Neural cell (in vitro differentiated cells): Measurements from ENCODE around the gene DECR2. TPM values are rescaled to one million over a fixed set of nuclear protein-coding genes. Genes with fewer than 3 reads are reported as not detected.

Source experiments
- H2AFZ ChIP-seq: fragments of 200-600, 300-800 bp; sonication (generic), shearing (Covaris generic); 2 replicates; pipeline ENCODE4 v1.6.0; 2014; ENCODE audit warnings: low read depth, mild to moderate bottlenecking, antibody characterized with exemption, low read length, moderate library complexity
- H3F3A ChIP-seq: fragments of 200-600 bp; shearing (Covaris generic); 2 replicates; pipeline ENCODE4 v1.6.1; 2016; ENCODE audit warnings: mild to moderate bottlenecking, moderate library complexity, mixed read lengths, antibody characterized with exemption, low read length; ENCODE audit not compliant: insufficient read depth, poor library complexity, severe bottlenecking
- H3K27ac ChIP-seq: fragments of 200-600, 300-800 bp; sonication (generic), shearing (Covaris generic); 2 replicates; pipeline ENCODE4 v1.5.1; 2014; ENCODE audit warnings: mild to moderate bottlenecking, low read length, moderate library complexity
- H3K27me3 ChIP-seq: fragments of 300-800, 200-600 bp; sonication (generic), shearing (Covaris generic); 2 replicates; pipeline ENCODE4 v1.6.0; 2014; ENCODE audit warnings: mild to moderate bottlenecking, low read depth, low read length, moderate library complexity; ENCODE audit not compliant: insufficient read depth
- H3K36me3 ChIP-seq: fragments of 300-800, 200-600 bp; sonication (generic), shearing (Covaris generic); 2 replicates; pipeline ENCODE4 v1.5.1; 2014; ENCODE audit warnings: mild to moderate bottlenecking, antibody characterized with exemption, low read length, moderate library complexity; ENCODE audit not compliant: insufficient read depth
- H3K4me2 ChIP-seq: fragments of 300-800, 200-600 bp; sonication (generic), shearing (Covaris generic); 2 replicates; pipeline ENCODE4 v1.6.0; 2014; ENCODE audit warnings: mild to moderate bottlenecking, low read length
- H3K4me3 ChIP-seq: fragments of 300-800, 200-600 bp; sonication (generic), shearing (Covaris generic); 2 replicates; pipeline ENCODE4 v1.5.1; 2014; ENCODE audit warnings: mild to moderate bottlenecking, low read length, moderate library complexity
- H3K79me2 ChIP-seq: fragments of 200-600 bp; shearing (Covaris generic); replicated peaks from 2 replicates; pipeline ENCODE4 v1.6.0; 2014; ENCODE audit warnings: mild to moderate bottlenecking, low read length, moderate library complexity; ENCODE audit not compliant: insufficient read depth
- H3K9ac ChIP-seq: fragments of 300-800, 200-600 bp; sonication (generic), shearing (Covaris generic); 2 replicates; pipeline ENCODE4 v1.6.1; 2016; ENCODE audit warnings: mild to moderate bottlenecking, low read length, mixed read lengths
- H3K9me2 ChIP-seq: fragments of 200-600 bp; shearing (Covaris generic); 2 replicates; pipeline ENCODE4 v1.6.1; 2016; ENCODE audit warnings: mild to moderate bottlenecking, low read length, mixed read lengths; ENCODE audit not compliant: insufficient read depth
- H3K9me3 ChIP-seq: fragments of 200-600, 300-800 bp; sonication (generic), shearing (Covaris generic); 2 replicates; pipeline ENCODE4 v1.6.1; 2016; ENCODE audit warnings: mild to moderate bottlenecking, mixed run types, low read length, moderate library complexity, mixed read lengths
- H4K20me1 ChIP-seq: fragments of 200-600 bp; shearing (Covaris generic); 2 replicates; pipeline ENCODE4 v1.6.1; 2016; ENCODE audit warnings: mild to moderate bottlenecking, mixed run types; ENCODE audit not compliant: insufficient read depth
- CTCF ChIP-seq: fragments of 450-650 bp; IDR thresholded peaks from 2 replicates; pipeline ENCODE4 v1.5.1; 2014; ENCODE audit warnings: antibody characterized with exemption, mild to moderate bottlenecking, moderate library complexity; ENCODE audit not compliant: poor library complexity, severe bottlenecking
- EP300 ChIP-seq: fragments of 450-650 bp; conservative IDR thresholded peaks from 2 replicates; pipeline ENCODE4 v1.6.1; 2014; ENCODE audit warnings: antibody characterized with exemption, mild to moderate bottlenecking, moderate library complexity; ENCODE audit not compliant: poor library complexity, severe bottlenecking
- EZH2 ChIP-seq: fragments of 200-600, 300-800 bp; shearing (Covaris generic), sonication (generic); IDR thresholded peaks from 2 replicates; pipeline ENCODE4 v1.6.1; 2014; ENCODE audit warnings: antibody characterized with exemption, low read length, borderline replicate concordance, mild to moderate bottlenecking; ENCODE audit not compliant: insufficient read depth, poor library complexity, severe bottlenecking
- MXI1 ChIP-seq: fragments of 450-650 bp; conservative IDR thresholded peaks from 2 replicates; pipeline ENCODE4 v1.6.1; 2014; ENCODE audit warnings: antibody characterized with exemption, mild to moderate bottlenecking; ENCODE audit not compliant: poor library complexity, severe bottlenecking
- POLR2AphosphoS5 ChIP-seq: IDR thresholded peaks from 2 replicates; pipeline ENCODE4 v1.6.1; 2012
- RAD21 ChIP-seq: fragments of 450-650 bp; conservative IDR thresholded peaks from 2 replicates; pipeline ENCODE4 v1.6.1; 2014; ENCODE audit warnings: antibody characterized with exemption, mild to moderate bottlenecking, moderate library complexity
- SMC3 ChIP-seq: fragments of 450-650 bp; conservative IDR thresholded peaks from 2 replicates; pipeline ENCODE4 v1.6.1; 2014; ENCODE audit warnings: antibody characterized with exemption, mild to moderate bottlenecking, moderate library complexity; ENCODE audit not compliant: poor library complexity
- TAF1 ChIP-seq: IDR thresholded peaks from 2 replicates; pipeline ENCODE4 v1.6.1; 2012; ENCODE audit warnings: low read depth
- polyA plus RNA-seq: library from polyadenylated mRNA; depleted of rRNA; stranded (reverse); fragments of >200 nt; gene quantifications from 2 replicates; pipeline ENCODE4 v1.2.3, GENCODE V29; 2014
- TF ChIP-seq, protein P1 (sequence below): IDR thresholded peaks from 2 replicates; pipeline ENCODE4 v1.6.1; 2012; ENCODE audit warnings: borderline replicate concordance

DECR2 gene
- polyA plus RNA-seq, 1 donor from 2014 or later, result 58.8 TPM

- no peaks in the 10 kb centered on the region for H3K36me3 ChIP-seq
- no peaks in the 10 kb centered on the region for H3F3A ChIP-seq
- no peaks in the 10 kb centered on the region for H3K27me3 ChIP-seq
- H3K9me2 ChIP-seq, result no peaks in the 10 kb centered on the region
- no peak overlapping the region for H3K4me3 ChIP-seq
- TF ChIP-seq TAF1, result no peak
- no peak for TF ChIP-seq CTCF
- TF ChIP-seq SMC3, result no peak
- no peak for TF ChIP-seq POLR2AphosphoS5
- TF ChIP-seq MXI1, result no peak
- no peak for TF ChIP-seq RAD21
- no peak for TF ChIP-seq EP300
- TF ChIP-seq EZH2, result no peak
- no peak overlapping the region for H3K9ac ChIP-seq
- no peak overlapping the region for H3K27ac ChIP-seq
- no peak overlapping the region for H3K4me2 ChIP-seq
- no peaks in the 10 kb centered on the region for H3K9me3 ChIP-seq
- H3K79me2 ChIP-seq, result peaks cover 26% of the 10 kb centered on the region
- no peaks in the 10 kb centered on the region for H4K20me1 ChIP-seq
- no peak overlapping the region for H2AFZ ChIP-seq
Observed at GRCh38 chr16:454397-454940, 52.8 kb downstream of the DECR2 start.

DNA sequence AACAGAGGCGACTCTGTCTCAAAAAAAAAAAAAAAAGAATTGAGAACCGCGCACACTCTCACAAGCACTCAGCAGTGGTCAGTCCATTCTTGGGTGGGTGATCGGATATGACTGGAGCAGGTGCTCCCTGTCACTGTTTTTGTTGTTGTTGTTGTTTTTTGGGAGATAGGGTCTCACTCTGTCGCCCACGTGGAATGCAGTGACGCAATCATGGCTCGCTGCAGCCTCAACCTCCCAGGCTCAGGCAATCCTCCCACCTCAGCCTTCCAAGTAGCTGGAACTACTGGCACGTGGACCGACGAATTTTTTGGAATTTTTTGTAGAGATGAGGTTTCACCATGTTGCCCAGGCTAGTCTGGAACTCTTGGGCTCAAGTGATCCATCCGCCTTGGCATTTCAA is 53.8 kb downstream of the DECR2 start:
- peaks cover 33% of the 10 kb centered on the region for H3K79me2 ChIP-seq
- no peaks in the 10 kb centered on the region for H3K9me3 ChIP-seq
- no peak overlapping the region for H3K27ac ChIP-seq
- H3K27me3 ChIP-seq, result no peaks in the 10 kb centered on the region
- no peak overlapping the region for H2AFZ ChIP-seq
- H3K4me2 ChIP-seq, result no peak overlapping the region
- H3K9me2 ChIP-seq, result no peaks in the 10 kb centered on the region
- no peak overlapping the region for H3K4me3 ChIP-seq
- no peaks in the 10 kb centered on the region for H3K36me3 ChIP-seq
- H3F3A ChIP-seq, result no peaks in the 10 kb centered on the region
- H4K20me1 ChIP-seq, result no peaks in the 10 kb centered on the region
- TF ChIP-seq, protein P1, sequence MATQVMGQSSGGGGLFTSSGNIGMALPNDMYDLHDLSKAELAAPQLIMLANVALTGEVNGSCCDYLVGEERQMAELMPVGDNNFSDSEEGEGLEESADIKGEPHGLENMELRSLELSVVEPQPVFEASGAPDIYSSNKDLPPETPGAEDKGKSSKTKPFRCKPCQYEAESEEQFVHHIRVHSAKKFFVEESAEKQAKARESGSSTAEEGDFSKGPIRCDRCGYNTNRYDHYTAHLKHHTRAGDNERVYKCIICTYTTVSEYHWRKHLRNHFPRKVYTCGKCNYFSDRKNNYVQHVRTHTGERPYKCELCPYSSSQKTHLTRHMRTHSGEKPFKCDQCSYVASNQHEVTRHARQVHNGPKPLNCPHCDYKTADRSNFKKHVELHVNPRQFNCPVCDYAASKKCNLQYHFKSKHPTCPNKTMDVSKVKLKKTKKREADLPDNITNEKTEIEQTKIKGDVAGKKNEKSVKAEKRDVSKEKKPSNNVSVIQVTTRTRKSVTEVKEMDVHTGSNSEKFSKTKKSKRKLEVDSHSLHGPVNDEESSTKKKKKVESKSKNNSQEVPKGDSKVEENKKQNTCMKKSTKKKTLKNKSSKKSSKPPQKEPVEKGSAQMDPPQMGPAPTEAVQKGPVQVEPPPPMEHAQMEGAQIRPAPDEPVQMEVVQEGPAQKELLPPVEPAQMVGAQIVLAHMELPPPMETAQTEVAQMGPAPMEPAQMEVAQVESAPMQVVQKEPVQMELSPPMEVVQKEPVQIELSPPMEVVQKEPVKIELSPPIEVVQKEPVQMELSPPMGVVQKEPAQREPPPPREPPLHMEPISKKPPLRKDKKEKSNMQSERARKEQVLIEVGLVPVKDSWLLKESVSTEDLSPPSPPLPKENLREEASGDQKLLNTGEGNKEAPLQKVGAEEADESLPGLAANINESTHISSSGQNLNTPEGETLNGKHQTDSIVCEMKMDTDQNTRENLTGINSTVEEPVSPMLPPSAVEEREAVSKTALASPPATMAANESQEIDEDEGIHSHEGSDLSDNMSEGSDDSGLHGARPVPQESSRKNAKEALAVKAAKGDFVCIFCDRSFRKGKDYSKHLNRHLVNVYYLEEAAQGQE, result no peak
- no peak for TF ChIP-seq MXI1
- no peak for TF ChIP-seq EP300
- no peak for TF ChIP-seq EZH2
- no peak for TF ChIP-seq TAF1
- no peak for TF ChIP-seq SMC3
- no peak for TF ChIP-seq RAD21
- TF ChIP-seq CTCF, result no peak
- TF ChIP-seq POLR2AphosphoS5, result no peak
- H3K9ac ChIP-seq, result no peak overlapping the region
